H1 (cell line): ENCODE data around the gene HFE.

Experiments
- CBX5 ChIP-seq: fragments of 300-800, 300-1000 bp; sonication (generic); IDR thresholded peaks from 2 replicates; pipeline ENCODE4 v1.7.1; 2016; ENCODE audit warnings: antibody characterized with exemption, low read length, low read depth
- CEBPB ChIP-seq: IDR thresholded peaks from 2 replicates; pipeline ENCODE4 v1.6.1; 2012; ENCODE audit warnings: low read depth, low read length
- EP300 ChIP-seq, 2 experiments: IDR thresholded peaks; 1 replicate in 1 of 2; 2 replicates in 1 of 2; pipeline ENCODE4 v1.6.1; 2011 to 2012; ENCODE audit warnings: low read depth in 2 of 2, low read length in 2 of 2, mild to moderate bottlenecking in 2 of 2, borderline replicate concordance in 1 of 2, inconsistent platforms in 1 of 2, moderate library complexity in 1 of 2
- EZH2 ChIP-seq: fragments of 200-600 bp; sonication (generic); IDR thresholded peaks from 2 replicates; pipeline ENCODE4 v1.7.1; 2012; ENCODE audit warnings: low read depth, mild to moderate bottlenecking, moderate library complexity, low read length, inconsistent platforms; ENCODE audit not compliant: severe bottlenecking
- POLR2A ChIP-seq, 2 experiments: IDR thresholded peaks; 1 replicate in 1 of 2; 2 replicates in 1 of 2; pipeline ENCODE4 v1.6.1; 2011; ENCODE audit warnings: low read depth in 2 of 2, low read length in 2 of 2, mild to moderate bottlenecking in 2 of 2; ENCODE audit errors: control extremely low read depth in 1 of 2
- POLR2AphosphoS5 ChIP-seq: IDR thresholded peaks from 2 replicates; pipeline ENCODE4 v1.6.1; 2011; ENCODE audit warnings: low read depth, low read length
- RAD21 ChIP-seq, 2 experiments: IDR thresholded peaks in 1 of 2; conservative IDR thresholded peaks in 1 of 2; 2 replicates each; pipeline ENCODE4 v1.6.1; 2011; ENCODE audit warnings: low read depth in 2 of 2, low read length in 2 of 2, improper control_type of control experiment in 1 of 2, inconsistent platforms in 1 of 2, mild to moderate bottlenecking in 1 of 2, moderate library complexity in 1 of 2
- RNF2 ChIP-seq: fragments of 200-900, 300-1000 bp; sonication (generic); IDR thresholded peaks from 2 replicates; pipeline ENCODE4 v1.7.1; 2016; ENCODE audit warnings: borderline replicate concordance, low read depth, mild to moderate bottlenecking, antibody characterized with exemption, low read length; ENCODE audit not compliant: poor library complexity, severe bottlenecking; ENCODE audit errors: missing control alignments
- SUZ12 ChIP-seq: fragments of 200-600 bp; sonication (generic); IDR thresholded peaks from 2 replicates; pipeline ENCODE4 v1.6.1; 2012; ENCODE audit warnings: mild to moderate bottlenecking, inconsistent platforms, low read length, moderate library complexity, mixed read lengths
- TEAD4 ChIP-seq: IDR thresholded peaks from 2 replicates; pipeline ENCODE4 v1.6.1; 2012; ENCODE audit warnings: low read depth, low read length, inconsistent platforms, mixed read lengths
- YY1 ChIP-seq: IDR thresholded peaks from 2 replicates; pipeline ENCODE4 v1.6.1; 2011; ENCODE audit warnings: low read depth, mild to moderate bottlenecking, low read length
- TF ChIP-seq, protein P1 (sequence below), 3 experiments: IDR thresholded peaks; 1 replicate in 2 of 3; 2 replicates in 1 of 3; pipeline versions ENCODE4 v1.5.1 to v1.6.1; 2011; ENCODE audit warnings: low read length in 3 of 3, mild to moderate bottlenecking in 3 of 3, inconsistent platforms in 2 of 3, low read depth in 1 of 3, moderate library complexity in 1 of 3; ENCODE audit not compliant: insufficient read depth in 1 of 3; ENCODE audit errors: control extremely low read depth in 1 of 3

DNA sequence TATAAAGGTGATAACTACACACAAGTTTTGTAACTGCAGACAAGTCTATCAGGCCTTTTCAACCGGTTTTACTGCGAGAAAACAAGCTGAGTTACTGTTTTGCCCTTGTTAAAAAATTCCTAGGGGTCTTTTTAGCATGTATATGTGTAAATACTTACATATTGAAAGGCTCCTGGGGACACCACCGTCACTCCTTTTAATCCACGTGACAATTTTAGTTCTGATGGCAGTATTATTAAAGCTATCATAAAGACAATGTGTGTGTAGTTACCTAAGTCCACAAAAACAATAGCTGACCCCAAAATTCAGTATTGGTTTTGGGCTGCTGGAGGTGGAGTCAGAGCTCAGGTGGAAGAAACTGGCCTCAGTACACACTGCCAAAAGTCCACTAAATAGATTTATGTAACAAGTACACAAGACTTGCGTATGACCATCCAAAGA lies 41.3 kb upstream of the HFE start:
- TF ChIP-seq YY1 (no peak), EP300 (IDR thresholded peaks at IDR 0.05; ENCODE audit: borderline replicate concordance in 1 of 2, low read depth in 2 of 2, low read length in 2 of 2) (no peak), RNF2 (no peak), EZH2 (no peak), RAD21 (IDR thresholded peaks at IDR 0.05 in 1 of 2, conservative IDR thresholded peaks at IDR 0.05 in 1 of 2; ENCODE audit: low read depth in 2 of 2, low read length in 2 of 2) (no peak), CEBPB (no peak), TEAD4 (no peak), CBX5 (no peak), POLR2AphosphoS5 (no peak), SUZ12 (no peak), POLR2A (IDR thresholded peaks at IDR 0.05; ENCODE audit: control extremely low read depth in 1 of 2, low read depth in 2 of 2, low read length in 2 of 2) (no peak)
- TF ChIP-seq, protein P1, sequence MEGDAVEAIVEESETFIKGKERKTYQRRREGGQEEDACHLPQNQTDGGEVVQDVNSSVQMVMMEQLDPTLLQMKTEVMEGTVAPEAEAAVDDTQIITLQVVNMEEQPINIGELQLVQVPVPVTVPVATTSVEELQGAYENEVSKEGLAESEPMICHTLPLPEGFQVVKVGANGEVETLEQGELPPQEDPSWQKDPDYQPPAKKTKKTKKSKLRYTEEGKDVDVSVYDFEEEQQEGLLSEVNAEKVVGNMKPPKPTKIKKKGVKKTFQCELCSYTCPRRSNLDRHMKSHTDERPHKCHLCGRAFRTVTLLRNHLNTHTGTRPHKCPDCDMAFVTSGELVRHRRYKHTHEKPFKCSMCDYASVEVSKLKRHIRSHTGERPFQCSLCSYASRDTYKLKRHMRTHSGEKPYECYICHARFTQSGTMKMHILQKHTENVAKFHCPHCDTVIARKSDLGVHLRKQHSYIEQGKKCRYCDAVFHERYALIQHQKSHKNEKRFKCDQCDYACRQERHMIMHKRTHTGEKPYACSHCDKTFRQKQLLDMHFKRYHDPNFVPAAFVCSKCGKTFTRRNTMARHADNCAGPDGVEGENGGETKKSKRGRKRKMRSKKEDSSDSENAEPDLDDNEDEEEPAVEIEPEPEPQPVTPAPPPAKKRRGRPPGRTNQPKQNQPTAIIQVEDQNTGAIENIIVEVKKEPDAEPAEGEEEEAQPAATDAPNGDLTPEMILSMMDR (IDR thresholded peaks at IDR 0.05; ENCODE audit: control extremely low read depth in 1 of 3, insufficient read depth in 1 of 3, low read depth in 1 of 3, low read length in 3 of 3) = no peak
